Effector memory CD4-positive, alpha-beta T cell (primary cell): ENCODE measurements around the gene PRR33.

Source experiments
- DNase-seq, 3 donors: peaks; one replicate each; pipeline ENCODE4 v3.0.0-alpha.2; 2020
- H3K27ac ChIP-seq: 2 replicates; pipeline ENCODE4 v1.7.0; 2013; ENCODE audit warnings: mild to moderate bottlenecking, low read length, moderate library complexity; ENCODE audit not compliant: insufficient read depth, poor library complexity, severe bottlenecking
- H3K27me3 ChIP-seq: replicated peaks from 2 replicates; pipeline ENCODE4 v1.7.0; 2013; ENCODE audit warnings: mild to moderate bottlenecking, low read length; ENCODE audit not compliant: insufficient read depth, control insufficient read depth, poor library complexity, severe bottlenecking
- H3K36me3 ChIP-seq: 2 replicates; pipeline ENCODE4 v1.7.0; 2013; ENCODE audit warnings: mild to moderate bottlenecking, low read length, moderate library complexity; ENCODE audit not compliant: control insufficient read depth, insufficient read depth
- H3K4me1 ChIP-seq: 2 replicates; pipeline ENCODE4 v1.7.0; 2013; ENCODE audit warnings: low read length, mild to moderate bottlenecking; ENCODE audit not compliant: control insufficient read depth, insufficient read depth, poor library complexity, severe bottlenecking
- H3K4me3 ChIP-seq: 2 replicates; pipeline ENCODE4 v1.7.0; 2013; ENCODE audit warnings: low read length, low read depth, mild to moderate bottlenecking; ENCODE audit not compliant: insufficient read depth, poor library complexity, severe bottlenecking
- H3K9me3 ChIP-seq: 2 replicates; pipeline ENCODE4 v1.7.0; 2013; ENCODE audit warnings: mild to moderate bottlenecking, low read length, moderate library complexity; ENCODE audit not compliant: control insufficient read depth

The PRR33 gene

GRCh38 chr11:1934335-1935155 is 42.9 kb upstream of the PRR33 start:
- Histone ChIP-seq H3K4me3 (no peak overlapping the region), H3K4me1 (no peaks in the 10 kb centered on the region), H3K9me3 (no peaks in the 10 kb centered on the region), H3K36me3 (no peaks in the 10 kb centered on the region), H3K27me3 (no peaks in the 10 kb centered on the region), H3K27ac (no peak overlapping the region)
- no peak for DNase-seq

- Histone ChIP-seq H3K4me1 (no peaks in the 10 kb centered on the region), H3K27me3 (no peaks in the 10 kb centered on the region), H3K36me3 (no peaks in the 10 kb centered on the region), H3K27ac (no peak overlapping the region), H3K4me3 (no peak overlapping the region), H3K9me3 (no peaks in the 10 kb centered on the region)
- no peak for DNase-seq
Observed at GRCh38 chr11:1933416-1934334, 42.0 kb upstream of the PRR33 start.

GRCh38 chr11:1932681-1933080 is 41.0 kb upstream of the PRR33 start:
- no peak for DNase-seq
- Histone ChIP-seq H3K9me3 (no peaks in the 10 kb centered on the region), H3K27me3 (no peaks in the 10 kb centered on the region), H3K36me3 (no peaks in the 10 kb centered on the region), H3K4me3 (no peak overlapping the region), H3K27ac (no peak overlapping the region), H3K4me1 (no peaks in the 10 kb centered on the region)

GRCh38 chr11:1932105-1932480 is 40.4 kb upstream of the PRR33 start:
- no peak for DNase-seq
- no peaks in the 10 kb centered on the region for H3K4me1 ChIP-seq
- H3K4me3 ChIP-seq = no peak overlapping the region
- no peaks in the 10 kb centered on the region for H3K9me3 ChIP-seq
- no peaks in the 10 kb centered on the region for H3K36me3 ChIP-seq
- no peak overlapping the region for H3K27ac ChIP-seq
- no peaks in the 10 kb centered on the region for H3K27me3 ChIP-seq

GRCh38 chr11:1931341-1932104 is 39.8 kb upstream of the PRR33 start:
- H3K27me3 ChIP-seq = no peaks in the 10 kb centered on the region
- no peak for DNase-seq
- no peaks in the 10 kb centered on the region for H3K36me3 ChIP-seq
- no peaks in the 10 kb centered on the region for H3K9me3 ChIP-seq
- H3K4me1 ChIP-seq = no peaks in the 10 kb centered on the region
- H3K27ac ChIP-seq = no peak overlapping the region
- H3K4me3 ChIP-seq = no peak overlapping the region

GRCh38 chr11:1930462-1930830 is 38.8 kb upstream of the PRR33 start:
- DNase-seq = no peak
- no peak overlapping the region for H3K4me3 ChIP-seq
- H3K36me3 ChIP-seq = no peaks in the 10 kb centered on the region
- no peaks in the 10 kb centered on the region for H3K27me3 ChIP-seq
- no peaks in the 10 kb centered on the region for H3K4me1 ChIP-seq
- no peaks in the 10 kb centered on the region for H3K9me3 ChIP-seq
- no peak overlapping the region for H3K27ac ChIP-seq

- DNase-seq = no peak
- H3K27me3 ChIP-seq = no peaks in the 10 kb centered on the region
- no peaks in the 10 kb centered on the region for H3K9me3 ChIP-seq
- H3K4me1 ChIP-seq = no peaks in the 10 kb centered on the region
- no peak overlapping the region for H3K4me3 ChIP-seq
- no peak overlapping the region for H3K27ac ChIP-seq
- H3K36me3 ChIP-seq = no peaks in the 10 kb centered on the region
Observed at GRCh38 chr11:1929621-1930461, 38.1 kb upstream of the PRR33 start.

GRCh38 chr11:1928891-1929541 is 37.3 kb upstream of the PRR33 start:
- H3K27me3 ChIP-seq = no peaks in the 10 kb centered on the region
- no peaks in the 10 kb centered on the region for H3K4me1 ChIP-seq
- DNase-seq = no peak

GRCh38 chr11:1928470-1928890 is 36.8 kb upstream of the PRR33 start:
- Histone ChIP-seq H3K4me3 (no peak overlapping the region), H3K36me3 (no peaks in the 10 kb centered on the region), H3K27me3 (no peaks in the 10 kb centered on the region), H3K27ac (no peak overlapping the region), H3K9me3 (no peaks in the 10 kb centered on the region), H3K4me1 (no peaks in the 10 kb centered on the region)
- no peak for DNase-seq

More at GRCh38 chr11:1928891-1929541, 37.3 kb upstream of the PRR33 start:
- no peak overlapping the region for H3K27ac ChIP-seq
- no peaks in the 10 kb centered on the region for H3K9me3 ChIP-seq
- no peak overlapping the region for H3K4me3 ChIP-seq
- no peaks in the 10 kb centered on the region for H3K36me3 ChIP-seq
